ES-I3 (cell line): ENCODE data around the gene LRRC8B.
"Not testable (repeated sequence)": the region's sequence is repeated elsewhere in the genome, so short reads cannot be mapped to it uniquely, and the experiment has no call there.

Experiments used
- H3K36me3 ChIP-seq: 2 replicates; pipeline ENCODE4 v1.6.1; 2013; ENCODE audit warnings: mild to moderate bottlenecking, low read length, control low read depth, moderate library complexity; ENCODE audit not compliant: insufficient read depth
- H3K4me1 ChIP-seq: 2 replicates; pipeline ENCODE4 v1.6.1; 2013; ENCODE audit warnings: mild to moderate bottlenecking, control low read depth, low read length; ENCODE audit not compliant: insufficient read depth
- H3K9ac ChIP-seq: 2 replicates; pipeline ENCODE4 v1.6.1; 2013; ENCODE audit warnings: low read depth, mild to moderate bottlenecking, low read length, moderate library complexity
- H3K9me3 ChIP-seq: 2 replicates; pipeline ENCODE4 v1.6.1; 2013; ENCODE audit warnings: mild to moderate bottlenecking, low read length, moderate library complexity; ENCODE audit not compliant: control insufficient read depth, insufficient read depth

LRRC8B gene

DNA sequence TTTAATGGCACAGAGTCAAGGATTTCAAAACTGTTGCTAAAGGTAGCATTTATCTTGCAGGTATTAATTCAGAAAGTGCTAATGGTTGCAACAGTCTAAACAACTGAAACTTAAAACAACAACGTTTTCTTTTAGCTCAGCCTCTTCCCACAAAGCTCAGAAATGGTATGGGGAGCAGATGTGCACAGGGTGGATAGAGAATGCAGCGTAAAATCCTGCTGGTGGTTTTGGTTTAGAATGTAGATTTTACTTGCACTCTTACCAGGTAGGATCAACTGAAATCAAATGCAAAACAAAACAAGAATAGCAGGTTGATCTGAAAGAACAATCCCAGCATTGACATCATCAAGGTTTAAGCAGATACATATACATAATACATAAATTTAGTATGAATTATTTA is 104.5 kb downstream of the LRRC8B start:
- peaks cover 5% of the 10 kb centered on the region for H3K4me1 ChIP-seq
- no peaks in the 10 kb centered on the region for H3K9me3 ChIP-seq
- H3K36me3 ChIP-seq = no peaks in the 10 kb centered on the region
- H3K9ac ChIP-seq = no peak overlapping the region

DNA sequence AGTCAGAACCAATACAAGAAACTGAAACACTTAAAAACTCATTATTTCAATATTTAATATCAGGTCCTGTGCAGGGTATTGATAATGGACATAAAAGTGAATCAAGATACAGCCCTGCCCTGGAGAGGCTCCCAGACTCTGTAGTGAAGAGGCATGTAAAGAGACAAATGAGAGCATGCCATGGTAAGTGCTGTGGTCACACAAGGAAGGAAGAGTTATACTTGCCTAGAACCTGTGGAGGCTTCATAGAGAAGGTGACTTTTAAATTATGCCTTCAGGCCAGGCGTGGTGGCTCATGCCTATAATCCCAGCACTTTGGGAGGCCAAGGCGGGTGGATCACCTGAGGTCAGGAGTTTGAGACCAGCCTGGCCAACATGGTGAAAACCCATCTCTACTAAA is 105.0 kb downstream of the LRRC8B start:
- not testable (repeated sequence) for H3K36me3 ChIP-seq, H3K9me3 ChIP-seq

DNA sequence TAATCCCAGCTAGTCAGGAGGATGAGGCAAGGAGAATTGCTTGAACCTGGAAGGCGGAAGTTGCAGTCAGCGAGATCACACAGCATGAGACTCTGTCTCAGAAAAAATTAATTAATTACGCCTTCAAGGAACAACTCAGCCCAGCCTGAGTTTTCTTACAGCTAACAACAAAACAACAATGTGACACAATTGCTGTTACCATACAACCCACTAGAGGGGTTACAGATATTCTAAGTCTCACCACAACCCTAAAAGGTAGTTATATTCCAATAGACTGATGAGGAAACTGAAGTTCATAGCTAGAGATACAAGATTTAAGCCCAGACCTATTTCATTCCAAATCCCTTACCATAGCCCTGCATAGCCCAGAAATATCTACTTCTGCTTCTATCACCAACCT is 105.4 kb downstream of the LRRC8B start:
- no peak overlapping the region for H3K9ac ChIP-seq
- peaks cover 9% of the 10 kb centered on the region for H3K4me1 ChIP-seq
- H3K9me3 ChIP-seq = no peaks in the 10 kb centered on the region
- no peaks in the 10 kb centered on the region for H3K36me3 ChIP-seq

More for the DNA sequence above, 105.0 kb downstream of the LRRC8B start:
- H3K4me1 ChIP-seq, H3K9ac ChIP-seq: not testable (repeated sequence)

DNA sequence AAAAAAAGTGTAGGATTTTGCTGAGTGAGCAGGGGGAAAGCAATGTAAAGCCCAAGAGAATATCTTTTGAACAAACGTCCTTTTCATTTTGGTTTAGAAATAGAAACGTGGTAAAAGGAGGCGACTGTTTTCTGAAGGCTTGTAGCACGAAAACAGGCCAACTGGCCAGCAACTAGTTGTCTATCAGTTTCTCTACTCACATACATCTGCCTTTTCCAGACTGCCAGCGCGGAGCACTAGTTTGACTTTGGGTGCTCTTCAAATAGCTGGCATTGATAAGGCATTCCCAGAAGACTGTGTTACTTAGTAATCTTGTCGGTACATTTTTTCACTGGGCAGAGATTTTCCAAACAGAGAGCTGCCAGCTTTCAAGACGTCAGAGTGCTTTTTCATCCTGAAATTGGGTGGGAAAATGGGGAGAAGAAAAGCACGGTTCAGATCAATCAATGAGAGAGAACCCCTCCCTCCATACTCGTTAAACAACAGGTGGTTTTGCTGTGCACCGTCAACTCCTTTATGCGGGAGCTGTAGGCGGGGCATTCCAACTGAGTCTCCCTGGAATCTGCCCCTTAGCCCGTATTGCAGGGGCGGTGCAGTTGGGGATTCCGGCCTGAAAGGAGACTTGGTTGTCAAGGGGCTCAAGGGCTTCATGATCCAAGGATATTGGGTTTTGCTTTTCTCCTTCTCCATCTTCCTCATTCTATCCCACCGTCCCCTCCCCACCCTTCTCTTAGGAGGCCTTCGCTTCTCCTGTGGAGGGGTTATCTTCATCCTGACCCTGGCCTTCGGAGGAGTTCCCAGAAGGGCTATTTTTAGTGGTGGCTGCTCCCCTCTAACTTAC is 107.4 kb downstream of the LRRC8B start:
- Histone ChIP-seq H3K9ac (peak overlapping the region; percentile 84; the same call in 1 of the 2 replicates), H3K36me3 (no peaks in the 10 kb centered on the region), H3K4me1 (peaks cover 9% of the 10 kb centered on the region), H3K9me3 (no peaks in the 10 kb centered on the region)

DNA sequence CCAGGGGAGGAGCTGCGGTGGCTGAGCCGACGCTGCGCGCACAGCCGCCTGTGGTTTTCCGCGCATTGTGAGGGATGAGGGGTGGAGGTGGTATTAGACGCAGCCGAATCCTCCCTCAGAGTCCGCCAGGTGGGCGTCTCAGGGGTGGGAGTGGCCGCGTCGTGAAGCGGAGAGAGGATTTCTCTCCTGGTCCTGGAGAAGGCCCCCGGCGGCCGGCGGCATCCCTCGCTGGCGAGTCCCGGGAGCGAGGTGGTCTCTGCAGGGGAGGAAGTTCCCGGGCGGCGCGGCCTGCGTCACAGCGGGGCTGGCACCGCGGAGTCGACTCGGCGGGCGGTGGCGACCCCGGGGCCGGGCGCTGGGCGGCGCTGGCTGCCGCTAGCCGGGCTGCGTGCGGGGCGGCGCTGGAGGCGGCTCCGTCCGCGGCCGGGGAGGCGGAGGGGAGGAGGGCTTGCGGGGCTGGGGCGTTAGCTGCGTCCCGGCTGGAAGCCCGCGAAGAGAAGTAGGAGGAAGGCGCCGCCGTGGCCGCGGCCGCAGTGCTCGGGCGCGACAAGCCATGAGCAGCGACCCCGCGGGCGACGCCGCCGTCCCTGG is 108.1 kb downstream of the LRRC8B start, which contains the start of gene LRRC8C:
Gene LRRC8C (plus strand): TSS at position 464 of the 591 bp plus-strand sequence. CDS start 53,354 bp downstream, outside the sequence.
- H3K4me1 ChIP-seq = peaks cover 9% of the 10 kb centered on the region
- H3K9ac ChIP-seq = peak within 1 kb of the TSS; percentile 84

DNA sequence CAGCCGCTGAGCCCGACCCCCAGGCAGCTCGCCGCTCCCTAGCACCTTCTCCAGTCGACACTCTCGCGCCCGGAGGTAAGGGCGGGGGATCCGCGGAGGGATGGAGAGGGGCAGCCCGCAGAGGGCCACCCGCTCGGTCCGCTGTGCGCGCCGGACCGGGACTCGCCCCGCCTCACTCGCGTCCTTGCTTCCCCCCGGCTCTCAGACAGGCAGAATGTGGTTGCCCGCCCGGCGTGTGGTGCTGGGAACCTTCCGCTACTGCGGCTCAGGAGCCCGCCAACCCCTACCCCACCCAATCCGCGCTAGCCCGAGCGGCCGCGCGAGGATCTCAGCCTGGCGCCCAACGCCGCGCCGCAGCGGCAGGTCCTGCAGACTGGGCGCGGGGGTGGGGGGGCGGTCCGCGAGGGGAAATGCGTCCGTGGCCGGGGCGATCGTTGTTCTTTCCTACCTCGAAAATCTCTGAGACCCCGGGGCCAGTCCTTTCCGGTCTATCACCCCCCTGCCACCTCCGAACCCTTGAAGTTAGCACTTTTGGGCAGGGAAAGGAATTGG is 108.7 kb downstream of the LRRC8B start:
- Histone ChIP-seq H3K4me1 (peaks cover 9% of the 10 kb centered on the region), H3K9ac (peak overlapping the region; percentile 84), H3K36me3 (no peaks in the 10 kb centered on the region), H3K9me3 (no peaks in the 10 kb centered on the region)

More for the DNA sequence above, 108.1 kb downstream of the LRRC8B start, which contains the start of gene LRRC8C:
- Histone ChIP-seq H3K9me3 (no peaks in the 10 kb centered on the region), H3K36me3 (no peaks in the 10 kb centered on the region)

DNA sequence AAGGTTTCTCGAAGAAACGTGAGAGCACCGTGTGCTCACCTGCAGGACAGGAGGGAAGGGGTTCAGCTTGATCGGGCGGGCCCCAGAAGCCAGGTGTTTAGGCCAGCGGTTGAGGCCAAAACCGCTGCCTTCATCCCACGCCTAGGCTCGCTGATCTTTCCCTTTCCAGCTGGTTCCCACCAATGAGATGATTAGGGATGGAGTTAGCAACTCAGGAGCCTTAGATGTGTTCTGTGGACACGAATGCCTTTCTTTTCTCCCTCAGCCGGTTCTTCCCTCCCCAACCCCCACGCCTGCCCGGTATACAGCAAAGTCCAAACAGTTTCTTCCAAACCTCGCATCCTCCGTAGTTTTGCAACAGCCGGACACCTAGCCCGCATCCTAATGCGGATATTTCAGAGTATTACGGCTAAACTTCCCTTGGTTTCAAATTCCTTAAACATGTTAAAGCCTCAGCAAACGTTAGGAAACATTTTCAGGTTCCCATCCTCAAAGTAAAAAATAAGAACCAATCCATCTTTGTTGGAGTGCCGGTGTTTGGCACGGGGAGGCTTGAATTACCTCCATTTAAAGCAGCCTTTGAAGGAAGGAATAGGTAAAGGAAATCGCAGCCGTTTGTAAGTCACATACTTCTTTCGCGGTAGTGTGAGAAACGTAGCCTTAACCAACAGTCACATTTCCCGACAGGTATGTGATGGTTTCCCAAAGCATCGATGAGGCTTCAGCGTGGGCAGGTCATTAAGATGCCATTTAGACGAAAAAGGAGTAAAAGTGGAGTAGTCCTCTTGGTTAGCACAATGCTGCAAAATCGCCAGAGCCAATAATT is 109.4 kb downstream of the LRRC8B start:
- H3K9me3 ChIP-seq = no peaks in the 10 kb centered on the region
- H3K4me1 ChIP-seq = peaks cover 9% of the 10 kb centered on the region
- H3K9ac ChIP-seq = peak overlapping the region; percentile 84
- H3K36me3 ChIP-seq = no peaks in the 10 kb centered on the region

DNA sequence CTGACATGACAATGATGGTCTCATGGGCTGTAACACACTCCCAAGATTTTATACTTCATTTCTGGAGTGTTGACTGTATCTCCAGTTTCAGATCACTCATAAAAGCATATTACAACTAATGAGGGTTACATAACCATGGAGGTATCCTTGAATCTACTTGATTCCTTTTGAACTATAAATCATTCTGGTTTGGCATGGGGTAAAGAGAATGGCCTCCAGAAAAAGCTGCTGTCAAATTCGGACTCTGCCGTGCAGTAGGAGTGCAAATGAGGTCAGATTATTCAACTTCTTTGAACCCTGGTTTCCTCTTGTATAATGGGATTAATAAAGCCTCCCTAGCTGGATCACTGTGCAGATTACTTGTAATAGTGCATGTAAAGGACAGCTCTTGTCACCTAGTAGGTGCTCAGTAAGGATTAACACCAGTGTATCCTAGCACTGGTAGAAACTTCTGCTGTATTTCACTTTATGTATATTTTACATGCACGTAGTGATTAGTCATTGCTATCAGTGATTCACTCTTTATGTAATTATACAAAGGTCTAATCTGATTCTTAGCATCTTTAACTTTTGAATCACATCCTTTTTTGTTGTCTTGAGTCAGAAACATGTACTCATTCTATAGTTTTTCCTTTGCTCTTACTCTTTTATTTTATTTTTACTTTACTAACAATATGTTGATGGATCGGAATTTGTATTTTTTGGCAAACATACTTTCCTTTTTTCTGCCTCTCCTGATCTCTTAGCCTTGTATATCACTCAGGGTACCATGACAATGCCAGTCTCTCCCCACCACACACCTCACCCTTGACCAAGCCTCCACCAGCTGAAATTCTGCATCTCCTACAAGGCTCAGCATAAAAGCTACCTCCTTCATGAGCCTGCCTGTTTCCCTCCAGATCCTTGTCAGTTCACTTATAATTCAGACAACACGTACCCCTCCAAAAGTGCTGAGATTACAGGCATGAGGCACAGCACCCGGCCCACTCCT is 111.5 kb downstream of the LRRC8B start:
- no peak overlapping the region for H3K9ac ChIP-seq
- H3K4me1 ChIP-seq = peaks cover 9% of the 10 kb centered on the region
- H3K9me3 ChIP-seq = no peaks in the 10 kb centered on the region
- H3K36me3 ChIP-seq = no peaks in the 10 kb centered on the region

DNA sequence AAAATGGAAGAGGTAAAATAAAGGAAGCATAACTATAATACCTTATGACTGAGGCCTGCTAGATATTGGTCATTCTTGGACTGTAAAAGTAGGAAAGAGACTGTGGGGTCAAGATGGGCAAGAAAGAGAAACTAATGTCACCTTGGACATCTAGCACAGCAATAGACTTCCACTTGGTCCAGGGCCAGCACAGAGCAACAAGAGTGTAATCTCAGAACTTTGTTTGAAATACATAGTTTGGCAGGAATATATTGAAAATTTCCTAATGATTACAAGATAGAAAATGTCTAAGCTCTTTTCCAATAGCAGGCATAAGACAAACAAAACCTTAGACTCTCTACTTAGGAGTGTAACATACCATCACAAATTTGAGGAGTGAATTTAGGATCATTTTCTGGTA is 112.9 kb downstream of the LRRC8B start:
- Histone ChIP-seq H3K36me3 (no peaks in the 10 kb centered on the region), H3K9ac (no peak overlapping the region), H3K4me1 (0 out of 2 replicates have a peak, but pooled peaks cover 4% of the 10 kb centered on the region), H3K9me3 (no peaks in the 10 kb centered on the region)

DNA sequence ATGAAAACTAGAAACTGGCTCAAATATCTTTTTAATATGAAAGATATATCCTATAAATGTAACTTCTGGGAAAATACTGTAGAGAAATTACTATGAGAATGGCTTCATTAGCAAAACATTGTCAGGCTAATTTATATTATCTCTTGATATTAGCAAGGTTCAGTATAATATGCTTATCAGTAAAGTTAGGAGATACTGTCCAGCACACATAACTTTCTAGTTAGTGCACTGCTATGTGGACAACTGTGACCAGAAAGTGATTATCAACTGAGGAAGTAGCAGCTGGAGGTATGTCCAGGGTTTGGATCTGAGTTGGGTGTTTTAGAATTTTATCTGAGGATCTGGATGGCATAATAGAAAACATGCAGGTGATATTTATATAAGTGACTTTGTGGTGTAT is 115.8 kb downstream of the LRRC8B start:
- Histone ChIP-seq H3K4me1 (no peaks in the 10 kb centered on the region), H3K9ac (no peak overlapping the region), H3K36me3 (no peaks in the 10 kb centered on the region), H3K9me3 (0 out of 2 replicates have a peak, but pooled peaks cover 2% of the 10 kb centered on the region)

DNA sequence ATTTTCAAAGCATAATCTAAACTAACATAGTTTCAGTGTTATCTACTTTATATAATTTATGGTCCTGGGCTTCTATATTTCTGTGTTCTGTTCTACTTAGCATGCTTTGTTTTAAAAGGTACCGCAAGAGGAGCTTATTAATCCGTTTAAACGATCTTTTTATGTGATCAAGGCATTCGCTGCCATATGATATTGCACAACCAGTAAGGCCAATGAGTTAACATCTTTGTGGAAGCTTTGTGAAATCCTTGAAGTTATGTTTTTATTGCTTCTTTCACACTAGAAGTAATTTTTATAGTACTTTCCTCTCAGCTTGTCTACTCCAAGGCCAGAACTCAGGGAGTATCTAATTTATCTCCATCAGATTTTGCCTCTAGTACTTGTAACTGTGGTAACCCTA is 117.2 kb downstream of the LRRC8B start:
- Histone ChIP-seq H3K9me3 (0 out of 2 replicates have a peak, but pooled peaks cover 2% of the 10 kb centered on the region), H3K4me1 (no peaks in the 10 kb centered on the region), H3K9ac (no peak overlapping the region), H3K36me3 (no peaks in the 10 kb centered on the region)

DNA sequence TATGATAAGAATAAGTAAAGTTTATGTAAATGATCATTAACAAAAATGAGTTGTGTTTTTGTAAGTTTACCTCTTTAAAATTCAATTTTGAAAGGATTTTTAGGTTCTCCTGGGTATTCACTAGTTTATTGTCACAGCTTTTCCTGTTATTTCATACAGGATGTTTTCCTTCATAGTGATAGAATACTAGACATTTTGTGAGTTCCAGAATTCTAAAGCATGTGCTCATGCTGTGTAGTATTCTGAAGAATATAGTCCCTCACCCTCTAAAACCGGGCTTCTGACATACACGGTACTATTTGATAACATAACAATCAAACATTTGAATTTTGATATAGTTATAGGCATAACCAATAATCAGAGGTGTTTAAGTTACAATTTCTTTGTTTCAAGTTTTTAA is 118.9 kb downstream of the LRRC8B start:
- H3K36me3 ChIP-seq = no peaks in the 10 kb centered on the region
- H3K9ac ChIP-seq = no peak overlapping the region
- H3K4me1 ChIP-seq = no peaks in the 10 kb centered on the region
- H3K9me3 ChIP-seq = 0 out of 2 replicates have a peak, but pooled peaks cover 2% of the 10 kb centered on the region

DNA sequence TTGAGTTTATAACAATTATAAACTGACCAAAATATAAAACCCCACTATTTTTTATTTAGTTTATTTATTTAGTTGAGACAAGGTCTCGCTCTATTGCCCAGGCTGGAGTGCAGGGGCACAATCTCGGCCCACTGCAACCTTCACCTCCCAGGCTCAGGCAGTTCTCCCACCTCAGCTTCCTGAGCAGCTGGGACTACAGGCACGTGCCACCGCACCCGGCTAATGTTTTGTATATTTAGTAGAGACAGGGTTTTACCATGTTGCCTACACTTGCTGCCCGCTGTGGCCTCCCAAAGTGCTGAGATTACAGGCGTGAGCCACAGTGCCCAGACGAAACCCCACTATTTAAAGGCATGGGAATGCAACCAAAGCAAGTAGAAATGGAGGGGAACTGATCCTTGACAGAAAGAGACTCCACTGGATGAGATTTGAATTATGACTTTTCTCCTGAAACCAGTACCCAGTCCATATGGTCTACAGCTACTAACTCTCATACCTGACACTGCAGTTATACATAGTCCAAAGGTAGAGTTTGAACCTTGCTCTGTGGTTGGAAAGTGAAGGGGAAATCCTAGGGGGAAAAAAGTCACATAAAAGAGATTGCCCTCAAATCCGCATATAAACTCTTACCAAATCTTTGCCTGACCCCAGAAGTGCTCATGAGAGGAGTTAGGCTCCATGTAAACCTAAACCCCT is 119.6 kb downstream of the LRRC8B start:
- Histone ChIP-seq H3K9me3 (0 out of 2 replicates have a peak, but pooled peaks cover 2% of the 10 kb centered on the region), H3K36me3 (no peaks in the 10 kb centered on the region), H3K4me1 (no peaks in the 10 kb centered on the region), H3K9ac (no peak overlapping the region)
